ENCODE measurements around the gene ABHD6. TPM values are rescaled to one million over a fixed set of nuclear protein-coding genes. Genes with fewer than 3 reads are reported as not detected.

ABHD6 gene
- total RNA-seq, 1 donor: 5.1 TPM

GRCh38 chr3:58321791-58322190, 84.2 kb downstream of the ABHD6 start:
- no peaks in the 10 kb centered on the region for H3K27me3 ChIP-seq (ENCODE audit: insufficient read depth, low read length)
- H3K36me3 ChIP-seq (ENCODE audit: insufficient read depth, low read length): peaks cover 28% of the 10 kb centered on the region
- no peak overlapping the region for H2AFZ ChIP-seq (ENCODE audit: low read length)
- TF ChIP-seq, protein P1, sequence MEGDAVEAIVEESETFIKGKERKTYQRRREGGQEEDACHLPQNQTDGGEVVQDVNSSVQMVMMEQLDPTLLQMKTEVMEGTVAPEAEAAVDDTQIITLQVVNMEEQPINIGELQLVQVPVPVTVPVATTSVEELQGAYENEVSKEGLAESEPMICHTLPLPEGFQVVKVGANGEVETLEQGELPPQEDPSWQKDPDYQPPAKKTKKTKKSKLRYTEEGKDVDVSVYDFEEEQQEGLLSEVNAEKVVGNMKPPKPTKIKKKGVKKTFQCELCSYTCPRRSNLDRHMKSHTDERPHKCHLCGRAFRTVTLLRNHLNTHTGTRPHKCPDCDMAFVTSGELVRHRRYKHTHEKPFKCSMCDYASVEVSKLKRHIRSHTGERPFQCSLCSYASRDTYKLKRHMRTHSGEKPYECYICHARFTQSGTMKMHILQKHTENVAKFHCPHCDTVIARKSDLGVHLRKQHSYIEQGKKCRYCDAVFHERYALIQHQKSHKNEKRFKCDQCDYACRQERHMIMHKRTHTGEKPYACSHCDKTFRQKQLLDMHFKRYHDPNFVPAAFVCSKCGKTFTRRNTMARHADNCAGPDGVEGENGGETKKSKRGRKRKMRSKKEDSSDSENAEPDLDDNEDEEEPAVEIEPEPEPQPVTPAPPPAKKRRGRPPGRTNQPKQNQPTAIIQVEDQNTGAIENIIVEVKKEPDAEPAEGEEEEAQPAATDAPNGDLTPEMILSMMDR (IDR thresholded peaks at IDR 0.05; ENCODE audit: extremely low read depth, low read depth, low read length): no peak
- H3K79me2 ChIP-seq (ENCODE audit: insufficient read depth, low read length): peaks cover 5% of the 10 kb centered on the region
- no peak for DNase-seq (ENCODE audit: insufficient read length, low spot score, missing footprints)
- H3K9me3 ChIP-seq (ENCODE audit: low read depth, low read length): no peaks in the 10 kb centered on the region
- no peak overlapping the region for H3K4me2 ChIP-seq (ENCODE audit: insufficient read depth, low read length)
- H4K20me1 ChIP-seq (ENCODE audit: insufficient read depth, low read length): no peaks in the 10 kb centered on the region
- H3K4me1 ChIP-seq (ENCODE audit: insufficient read depth, low read length): peaks cover 14% of the 10 kb centered on the region
- H3K4me3 ChIP-seq (ENCODE audit: insufficient read depth, low read length): no peak overlapping the region
- no peak overlapping the region for H3K27ac ChIP-seq (ENCODE audit: low read depth, low read length)

GRCh38 chr3:58322793-58323192, 85.2 kb downstream of the ABHD6 start:
- peaks cover 18% of the 10 kb centered on the region for H3K36me3 ChIP-seq (ENCODE audit: insufficient read depth, low read length)
- TF ChIP-seq, protein P1 (IDR thresholded peaks at IDR 0.05; ENCODE audit: extremely low read depth, low read depth, low read length): no peak
- DNase-seq (ENCODE audit: insufficient read length, low spot score, missing footprints): no peak
- H3K79me2 ChIP-seq (ENCODE audit: insufficient read depth, low read length): peaks cover 2% of the 10 kb centered on the region
- H2AFZ ChIP-seq (ENCODE audit: low read length): no peak overlapping the region
- no peaks in the 10 kb centered on the region for H4K20me1 ChIP-seq (ENCODE audit: insufficient read depth, low read length)
- no peak overlapping the region for H3K4me3 ChIP-seq (ENCODE audit: insufficient read depth, low read length)
- no peaks in the 10 kb centered on the region for H3K9me3 ChIP-seq (ENCODE audit: low read depth, low read length)
- no peak overlapping the region for H3K27ac ChIP-seq (ENCODE audit: low read depth, low read length)
- no peaks in the 10 kb centered on the region for H3K27me3 ChIP-seq (ENCODE audit: insufficient read depth, low read length)
- H3K4me1 ChIP-seq (ENCODE audit: insufficient read depth, low read length): peaks cover 14% of the 10 kb centered on the region
- no peak overlapping the region for H3K4me2 ChIP-seq (ENCODE audit: insufficient read depth, low read length)

- Histone ChIP-seq H3K27me3 (ENCODE audit: insufficient read depth, low read length) (no peaks in the 10 kb centered on the region), H3K4me1 (ENCODE audit: insufficient read depth, low read length) (peaks cover 14% of the 10 kb centered on the region), H2AFZ (ENCODE audit: low read length) (no peak overlapping the region), H3K4me2 (ENCODE audit: insufficient read depth, low read length) (no peak overlapping the region), H3K9me3 (ENCODE audit: low read depth, low read length) (no peaks in the 10 kb centered on the region), H4K20me1 (ENCODE audit: insufficient read depth, low read length) (no peaks in the 10 kb centered on the region), H3K27ac (ENCODE audit: low read depth, low read length) (peak overlapping the region; percentile 62), H3K79me2 (ENCODE audit: insufficient read depth, low read length) (no peaks in the 10 kb centered on the region), H3K36me3 (ENCODE audit: insufficient read depth, low read length) (peaks cover 9% of the 10 kb centered on the region), H3K4me3 (ENCODE audit: insufficient read depth, low read length) (no peak overlapping the region)
- no peak for DNase-seq (ENCODE audit: insufficient read length, low spot score, missing footprints)
- TF ChIP-seq, protein P1 (IDR thresholded peaks at IDR 0.05; ENCODE audit: extremely low read depth, low read depth, low read length): no peak
These were observed 86.2 kb downstream of the ABHD6 start for GRCh38 chr3:58323529-58324390.
